Lower lobe of right lung (tissue), 2 donors: ENCODE results near the gene NAV2. TPM values are rescaled to one million over a fixed set of nuclear protein-coding genes. Genes with fewer than 3 reads are reported as not detected.

Experiments
- ATAC-seq, 2 donors: fragments of 200-7000 bp; cut with Tn5 transposase; one replicate each; pipeline ENCODE4 v1.9.1; 2020 to 2022; ENCODE audit warnings: mild to moderate bottlenecking in 2 of 2, moderate library complexity in 2 of 2
- DNase-seq: peaks from one replicate; pipeline ENCODE4 v3.0.0-alpha.2; 2020
- H3K27ac ChIP-seq: fragments of 200-600 bp; one replicate; pipeline ENCODE4 v1.8.0; 2022
- H3K27me3 ChIP-seq: fragments of 200-600 bp; one replicate; pipeline ENCODE4 v1.8.0; 2022; ENCODE audit warnings: low read depth
- H3K36me3 ChIP-seq: fragments of 200-600 bp; one replicate; pipeline ENCODE4 v1.8.0; 2022; ENCODE audit warnings: mild to moderate bottlenecking
- H3K4me1 ChIP-seq: fragments of 200-600 bp; one replicate; pipeline ENCODE4 v1.8.0; 2022
- H3K4me3 ChIP-seq: fragments of 200-600 bp; one replicate; pipeline ENCODE4 v1.8.0; 2022; ENCODE audit warnings: mild to moderate bottlenecking
- H3K9me3 ChIP-seq: fragments of 200-600 bp; one replicate; pipeline ENCODE4 v1.8.0; 2022
- CTCF ChIP-seq: fragments of 200-600 bp; IDR thresholded peaks from one replicate; pipeline ENCODE4 v1.8.0; 2022; ENCODE audit warnings: antibody characterized with exemption, mild to moderate bottlenecking
- intact Hi-C: fragments of 100-400 bp; cut with DNase I; formaldehyde crosslinking; loops from one replicate; pipeline ENCODE4 v1.11.0; 2022
- total RNA-seq: library from RNA; stranded (reverse); fragmentation: NEBNext Ultra II Directional; extraction: Animal tissue kit (Norgen Biotek cat#: 25700); gene quantifications from one replicate; pipeline ENCODE4 v1.2.1, GENCODE V29; 2021
- donor health status: DM: no; HTN: yes; CAD: no; lungs with severe emphysema.

Gene NAV2
- total RNA-seq, 1 donor from 2014 or later = 36.9 TPM

DNA sequence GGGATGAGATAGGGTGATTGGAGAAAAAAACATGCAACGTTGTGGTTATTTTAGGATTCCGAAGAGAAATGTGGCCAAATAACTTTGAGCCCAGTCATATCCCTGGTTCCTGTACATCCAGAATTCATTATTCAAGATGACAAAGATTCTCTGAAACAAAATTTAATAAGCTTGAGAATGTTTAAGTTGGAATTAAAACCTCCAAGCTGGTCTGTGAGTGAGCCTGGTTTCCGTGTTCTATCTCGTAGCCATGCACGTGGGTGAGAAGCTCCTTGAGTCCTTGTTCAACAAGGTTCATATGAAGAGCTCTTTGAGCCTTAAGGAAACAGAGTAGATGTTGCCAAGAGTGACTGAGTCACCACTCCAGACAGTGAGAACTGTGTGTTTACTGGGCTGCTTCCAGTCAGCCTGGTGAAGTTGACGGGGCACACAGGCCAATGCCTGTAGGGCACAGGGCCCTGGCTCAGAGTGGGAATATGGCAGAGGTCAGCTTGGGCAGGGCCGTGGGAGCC is 206.5 kb downstream of the NAV2 start:
- DNase-seq = peak; percentile 80
- H3K27ac ChIP-seq = no peak overlapping the region
- no peak overlapping the region for H3K4me3 ChIP-seq
- intact Hi-C loops = no loop called here
- H3K4me1 ChIP-seq = peaks cover 9% of the 10 kb centered on the region
- H3K27me3 ChIP-seq = no peaks in the 10 kb centered on the region
- TF ChIP-seq CTCF = no peak
- H3K36me3 ChIP-seq = no peaks in the 10 kb centered on the region
- peak; percentile 97 to 99 for ATAC-seq
- H3K9me3 ChIP-seq = no peaks in the 10 kb centered on the region

DNA sequence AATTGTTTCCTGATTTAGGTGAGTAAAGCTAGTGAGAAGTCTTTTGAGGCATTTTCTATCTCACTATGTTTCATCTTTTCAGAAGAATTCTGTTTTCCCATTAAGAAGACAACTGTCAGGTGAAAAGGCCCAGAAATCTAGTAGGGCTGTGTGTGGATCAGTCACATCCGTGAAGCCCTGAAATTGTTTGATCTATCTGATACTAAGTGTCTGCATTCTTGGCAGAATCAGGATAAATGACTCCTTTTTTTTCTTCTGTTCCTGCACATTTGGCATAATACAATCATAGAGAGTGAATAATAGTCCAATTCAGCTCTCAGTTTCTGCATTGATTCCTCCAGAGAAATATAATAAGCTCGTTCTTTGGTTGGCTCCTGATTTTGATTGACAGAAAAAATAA is 208.3 kb downstream of the NAV2 start:
- H3K9me3 ChIP-seq = no peaks in the 10 kb centered on the region
- intact Hi-C loops = no loop called here
- no peak overlapping the region for H3K4me3 ChIP-seq
- TF ChIP-seq CTCF = no peak
- H3K27me3 ChIP-seq = no peaks in the 10 kb centered on the region
- H3K36me3 ChIP-seq = no peaks in the 10 kb centered on the region
- ATAC-seq (no peak), DNase-seq (no peak)
- peaks cover 9% of the 10 kb centered on the region for H3K4me1 ChIP-seq
- no peak overlapping the region for H3K27ac ChIP-seq

DNA sequence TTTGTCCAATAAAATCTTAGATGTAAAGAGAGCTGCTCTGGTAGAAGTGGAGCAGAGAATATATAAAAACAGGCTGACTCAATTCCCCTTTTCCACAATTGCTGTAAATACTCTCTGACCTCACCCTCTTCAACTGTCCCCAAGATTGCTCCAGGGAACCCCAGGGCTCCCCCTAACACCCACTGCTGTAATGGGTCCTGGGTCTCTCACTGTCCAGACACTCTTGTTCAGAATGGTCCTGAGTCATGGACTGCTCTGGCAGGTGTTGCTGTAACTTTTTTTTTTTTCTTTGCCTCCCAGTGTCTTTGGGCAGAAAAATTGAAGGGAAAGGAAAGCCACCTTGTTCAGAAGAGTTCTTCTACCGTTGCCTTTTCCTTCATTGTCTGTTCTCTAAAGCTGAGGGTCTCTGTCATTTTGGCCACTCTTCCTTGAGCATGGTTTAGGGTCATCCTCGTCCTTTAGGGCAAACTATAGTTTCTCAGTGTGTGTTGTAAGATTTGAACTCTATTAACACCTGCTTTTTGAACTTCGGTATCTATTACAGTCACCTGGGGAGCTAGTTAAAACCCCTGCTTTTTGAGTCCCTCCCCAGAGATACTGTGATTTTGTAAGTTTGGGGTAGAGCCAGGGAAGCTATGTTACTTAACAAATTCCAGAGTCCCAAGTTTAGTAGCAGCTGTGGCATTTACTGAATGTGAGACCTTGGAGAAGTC is 209.5 kb downstream of the NAV2 start:
- no peak for TF ChIP-seq CTCF
- Histone ChIP-seq H3K9me3 (no peaks in the 10 kb centered on the region), H3K27me3 (no peaks in the 10 kb centered on the region), H3K27ac (no peak overlapping the region), H3K4me1 (peaks cover 9% of the 10 kb centered on the region), H3K4me3 (no peak overlapping the region), H3K36me3 (no peaks in the 10 kb centered on the region)
- ATAC-seq (no peak), DNase-seq (no peak)
- intact Hi-C loops = no loop called here

GRCh38 chr11:19922689-19923035 is 210.0 kb downstream of the NAV2 start:
- Histone ChIP-seq H3K27me3 (no peaks in the 10 kb centered on the region), H3K4me3 (no peak overlapping the region), H3K9me3 (no peaks in the 10 kb centered on the region), H3K36me3 (no peaks in the 10 kb centered on the region), H3K27ac (no peak overlapping the region), H3K4me1 (peaks cover 9% of the 10 kb centered on the region)
- TF ChIP-seq CTCF = no peak
- no peak for ATAC-seq
- intact Hi-C loops = no loop called here
- no peak for DNase-seq

- ATAC-seq = no peak
- Histone ChIP-seq H3K4me3 (no peak overlapping the region), H3K27ac (no peak overlapping the region), H3K9me3 (no peaks in the 10 kb centered on the region), H3K27me3 (no peaks in the 10 kb centered on the region), H3K36me3 (no peaks in the 10 kb centered on the region), H3K4me1 (peaks cover 4% of the 10 kb centered on the region)
- DNase-seq = no peak
- TF ChIP-seq CTCF = no peak
- intact Hi-C loops = no loop called here
Measured at GRCh38 chr11:19923626-19924025, 211.0 kb downstream of the NAV2 start.
